HepG2 (cell line): ENCODE results near the gene CDC14B. TPM values are rescaled to one million over a fixed set of nuclear protein-coding genes. Genes with fewer than 3 reads are reported as not detected.

Experiments
- BRF2 ChIP-seq: sonication (generic); formaldehyde crosslinking; IDR thresholded peaks from 2 replicates; pipeline ENCODE4 v1.8.1; 2022; ENCODE audit warnings: mild to moderate bottlenecking, missing genetic modification reagents
- EP300 ChIP-seq, 3 experiments: sonication (generic) in 1 of 3; formaldehyde crosslinking in 1 of 3; IDR thresholded peaks; 2 replicates each; pipeline versions ENCODE4 v1.5.1 to v1.6.1; 2011 to 2020; ENCODE audit warnings: low read depth in 2 of 3, low read length in 2 of 3, borderline replicate concordance in 1 of 3, improper control_type of control experiment in 1 of 3, mild to moderate bottlenecking in 1 of 3, missing genetic modification reagents in 1 of 3, moderate library complexity in 1 of 3
- ESRRA ChIP-seq: sonication (generic); formaldehyde crosslinking; IDR thresholded peaks from 2 replicates; pipeline ENCODE4 v1.5.1; 2020; ENCODE audit warnings: mild to moderate bottlenecking, low read depth, missing genetic modification reagents
- KLF9 ChIP-seq: IDR thresholded peaks from 2 replicates; pipeline ENCODE4 v1.6.1; 2016; ENCODE audit warnings: low read depth
- NFE2 ChIP-seq: sonication (generic); formaldehyde crosslinking; IDR thresholded peaks from 2 replicates; pipeline ENCODE4 v1.4.0; 2020; ENCODE audit warnings: missing genetic modification reagents
- POGZ ChIP-seq: sonication (generic); formaldehyde crosslinking; IDR thresholded peaks from 2 replicates; pipeline ENCODE4 v1.4.0; 2020; ENCODE audit warnings: mild to moderate bottlenecking, missing genetic modification reagents
- PRDM10 ChIP-seq: sonication (generic); formaldehyde crosslinking; IDR thresholded peaks from 2 replicates; pipeline ENCODE4 v1.4.0; 2020; ENCODE audit warnings: low read depth, missing genetic modification reagents
- SIX4 ChIP-seq: sonication (generic); formaldehyde crosslinking; IDR thresholded peaks from 2 replicates; pipeline ENCODE4 v1.4.0; 2020; ENCODE audit warnings: missing genetic modification reagents
- SNAPC5 ChIP-seq: sonication (generic); formaldehyde crosslinking; IDR thresholded peaks from 2 replicates; pipeline ENCODE4 v1.8.1; 2023; ENCODE audit warnings: mild to moderate bottlenecking, missing genetic modification reagents, borderline replicate concordance
- TAF1 ChIP-seq: sonication (generic); formaldehyde crosslinking; IDR thresholded peaks from 2 replicates; pipeline ENCODE4 v1.4.0; 2020; ENCODE audit warnings: missing genetic modification reagents
- ZBTB8A ChIP-seq: sonication (generic); formaldehyde crosslinking; IDR thresholded peaks from 2 replicates; pipeline ENCODE4 v1.4.0; 2020; ENCODE audit warnings: mild to moderate bottlenecking, low read depth, missing genetic modification reagents, borderline replicate concordance
- ZC3H4 ChIP-seq: sonication (generic); formaldehyde crosslinking; IDR thresholded peaks from 2 replicates; pipeline ENCODE4 v1.4.0; 2020; ENCODE audit warnings: missing genetic modification reagents, borderline replicate concordance
- ZFX ChIP-seq: sonication (generic); formaldehyde crosslinking; IDR thresholded peaks from 2 replicates; pipeline ENCODE4 v1.4.0; 2020; ENCODE audit warnings: mild to moderate bottlenecking, low read depth, missing genetic modification reagents, moderate library complexity
- ZNF180 ChIP-seq: sonication (generic); formaldehyde crosslinking; IDR thresholded peaks from 2 replicates; pipeline ENCODE4 v1.4.0; 2020; ENCODE audit warnings: low read depth, missing genetic modification reagents, borderline replicate concordance
- ZNF652 ChIP-seq: IDR thresholded peaks from 2 replicates; pipeline ENCODE4 v1.6.1; 2016; ENCODE audit warnings: low read depth, borderline replicate concordance
- ZNF660 ChIP-seq: sonication (generic); formaldehyde crosslinking; IDR thresholded peaks from 2 replicates; pipeline ENCODE4 v1.5.1; 2020; ENCODE audit warnings: mild to moderate bottlenecking, low read depth, missing genetic modification reagents, borderline replicate concordance
- ZNF800 ChIP-seq: sonication (generic); formaldehyde crosslinking; IDR thresholded peaks from 2 replicates; pipeline ENCODE4 v1.4.0; 2020; ENCODE audit warnings: missing genetic modification reagents
- ZSCAN30 ChIP-seq: sonication (generic); formaldehyde crosslinking; IDR thresholded peaks from 2 replicates; pipeline ENCODE4 v1.5.0; 2020; ENCODE audit warnings: mild to moderate bottlenecking, missing genetic modification reagents
- polyA plus RNA-seq, 8 experiments: library from polyadenylated mRNA; depleted of rRNA in 3 of 8; stranded (reverse) in 7 of 8; unstranded in 1 of 8; fragments of >200 nt; fragmentation: Illumina TruSeq in 4 of 8; extraction: Trizol in 4 of 8; gene quantifications; 2 replicates each; pipeline versions ENCODE4 v1.2.1 to v1.2.3, GENCODE V29; 2011 to 2016; ENCODE audit warnings: low read depth in 4 of 8, missing spikeins in 1 of 8, mixed read lengths in 1 of 8; ENCODE audit not compliant: insufficient read depth in 1 of 8
- total RNA-seq, 5 experiments: library from RNA; depleted of rRNA; stranded (reverse); fragments of >200 nt; fragmentation: Illumina TruSeq; extraction: Trizol; gene quantifications; 2 replicates each; pipeline ENCODE4 v1.2.3, GENCODE V29; 2016; ENCODE audit warnings: low read depth in 1 of 5
- TF ChIP-seq, protein P1 (sequence below): IDR thresholded peaks from 2 replicates; pipeline ENCODE4 v1.6.1; 2018; ENCODE audit warnings: missing genetic modification reagents
- TF ChIP-seq, protein P2 (sequence below): IDR thresholded peaks from 2 replicates; pipeline ENCODE4 v1.6.1; 2016; ENCODE audit warnings: missing genetic modification reagents, missing compliant biosample characterization

Gene CDC14B
- total and polyA plus RNA-seq, 2 of the 13 experiments (the other 11 are each of a cell fraction or from before 2014, with no cell fraction given) = 25.8 to 33.3 TPM

DNA sequence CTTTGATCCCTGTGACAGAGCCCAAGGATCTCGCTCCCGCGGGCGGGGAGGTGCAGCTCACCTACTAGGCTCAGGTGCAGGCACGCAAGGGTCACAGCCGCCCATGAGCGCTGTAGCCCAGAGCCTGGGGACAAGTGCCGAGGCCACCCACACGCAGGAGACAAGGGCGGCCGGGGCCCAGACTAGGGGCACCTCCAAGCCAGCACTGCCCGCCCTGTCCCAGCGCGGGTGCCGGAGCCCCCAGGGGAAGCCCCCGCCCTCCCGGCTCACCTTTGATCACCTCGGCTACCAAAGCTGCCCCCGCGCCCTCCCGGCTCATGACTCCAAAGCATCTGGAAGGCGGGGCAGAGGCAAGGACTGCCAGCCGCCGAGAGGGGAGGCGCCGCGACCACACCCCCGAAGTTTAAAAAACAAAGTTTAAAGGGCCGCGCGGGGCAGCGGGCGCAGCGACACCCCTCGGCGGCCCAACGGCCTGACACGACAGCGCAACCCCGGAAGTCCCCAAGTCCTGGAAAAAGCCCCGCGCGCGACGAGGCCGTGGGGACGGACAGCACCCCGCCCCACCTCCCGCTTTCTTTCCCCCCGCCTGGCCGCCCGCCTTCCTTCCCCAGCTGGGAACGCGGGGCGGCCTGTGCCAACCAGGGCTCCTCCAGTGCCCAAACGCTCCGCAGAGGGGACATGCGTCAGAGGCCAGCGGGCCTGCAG, 53.0 kb downstream of the CDC14B start (continued):
- TF ChIP-seq, protein P1, sequence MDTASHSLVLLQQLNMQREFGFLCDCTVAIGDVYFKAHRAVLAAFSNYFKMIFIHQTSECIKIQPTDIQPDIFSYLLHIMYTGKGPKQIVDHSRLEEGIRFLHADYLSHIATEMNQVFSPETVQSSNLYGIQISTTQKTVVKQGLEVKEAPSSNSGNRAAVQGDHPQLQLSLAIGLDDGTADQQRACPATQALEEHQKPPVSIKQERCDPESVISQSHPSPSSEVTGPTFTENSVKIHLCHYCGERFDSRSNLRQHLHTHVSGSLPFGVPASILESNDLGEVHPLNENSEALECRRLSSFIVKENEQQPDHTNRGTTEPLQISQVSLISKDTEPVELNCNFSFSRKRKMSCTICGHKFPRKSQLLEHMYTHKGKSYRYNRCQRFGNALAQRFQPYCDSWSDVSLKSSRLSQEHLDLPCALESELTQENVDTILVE (CRISPR knock-in tag) = no peak
- TF ChIP-seq SNAPC5 (CRISPR knock-in tag) = no peak
- TF ChIP-seq ZFX = peak; percentile 88; the same call in 1 of the 2 replicates
- TF ChIP-seq, protein P2, sequence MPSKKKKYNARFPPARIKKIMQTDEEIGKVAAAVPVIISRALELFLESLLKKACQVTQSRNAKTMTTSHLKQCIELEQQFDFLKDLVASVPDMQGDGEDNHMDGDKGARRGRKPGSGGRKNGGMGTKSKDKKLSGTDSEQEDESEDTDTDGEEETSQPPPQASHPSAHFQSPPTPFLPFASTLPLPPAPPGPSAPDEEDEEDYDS = no peak
- TF ChIP-seq ZNF660 (CRISPR knock-in tag) = no peak
- TF ChIP-seq POGZ (CRISPR knock-in tag) = peak; percentile 85
- TF ChIP-seq ZSCAN30 (CRISPR knock-in tag) = no peak
- TF ChIP-seq NFE2 (CRISPR knock-in tag) = no peak
- no peak; the same call in none of the 2 replicates for TF ChIP-seq BRF2 (CRISPR knock-in tag)
- TF ChIP-seq ZNF800 (CRISPR knock-in tag) = peak; percentile 64
- TF ChIP-seq ZNF180 (CRISPR knock-in tag) = no peak
- TF ChIP-seq ZBTB8A (CRISPR knock-in tag) = no peak
- TF ChIP-seq ZC3H4 (CRISPR knock-in tag) = no peak
- peak; percentile 63; the same call in 1 of the 2 replicates for TF ChIP-seq KLF9 (CRISPR knock-in tag)
- TF ChIP-seq ZNF652 (CRISPR knock-in tag) = peak; percentile 85
- peak; percentile 68 for TF ChIP-seq PRDM10
- peak; percentile 57 for TF ChIP-seq TAF1 (CRISPR knock-in tag)
- TF ChIP-seq EP300 (IDR thresholded peaks at IDR 0.05; ENCODE audit: low read depth in 2 of 2, low read length in 2 of 2) = peak in 1 of 2 experiments; percentile 29; a peak in 3 of 4 replicates
- peak; percentile 70 for TF ChIP-seq EP300 (CRISPR knock-in tag; IDR thresholded peaks at IDR 0.05; ENCODE audit: borderline replicate concordance)
- peak; percentile 90 for TF ChIP-seq ESRRA
- TF ChIP-seq SIX4 (CRISPR knock-in tag) = peak; percentile 25; the same call in 1 of the 2 replicates
